ENCODE measurements around the gene FNDC3A. TPM values are rescaled to one million over a fixed set of nuclear protein-coding genes. Genes with fewer than 3 reads are reported as not detected.

FNDC3A gene
- polyA plus RNA-seq, 1 of the 3 experiments (the other 2 are of a cell fraction) = 27.7 TPM

DNA sequence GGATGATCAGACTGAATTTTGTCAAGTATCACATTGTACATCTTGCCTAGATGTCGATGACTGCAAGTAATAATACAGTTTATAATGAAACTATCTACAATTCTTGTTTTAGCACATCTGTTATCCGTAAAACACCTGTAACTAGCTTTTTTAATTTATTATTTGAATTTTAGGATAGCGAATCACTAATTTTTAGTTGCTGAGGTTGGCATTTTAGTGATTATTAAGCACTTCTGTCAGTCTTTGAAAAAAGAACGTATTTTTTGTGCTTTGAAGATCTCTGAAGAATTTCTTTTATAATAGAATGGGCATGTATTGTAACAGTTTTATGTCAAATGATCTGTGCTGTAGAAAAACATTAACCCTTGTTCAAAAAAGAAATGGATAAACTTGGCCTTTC is 232.9 kb downstream of the FNDC3A start:
- H3K79me2 ChIP-seq (ENCODE audit: insufficient read depth) = no peaks in the 10 kb centered on the region
- H3K9me2 ChIP-seq = no peaks in the 10 kb centered on the region
- TF ChIP-seq GABPA (IDR thresholded peaks at IDR 0.05; ENCODE audit: low read depth) = no peak
- H3K27me3 ChIP-seq (ENCODE audit: insufficient read depth) = no peaks in the 10 kb centered on the region
- POLR2A ChIA-PET = no interaction called here
- H3K9ac ChIP-seq = no peak overlapping the region
- no peaks in the 10 kb centered on the region for H4K20me1 ChIP-seq (ENCODE audit: insufficient read depth)
- WGBS (ENCODE audit: low lambda C conversion rate) = 96% methylated on average over 4 of the region's 4 CpGs
- no peak for DNase-seq
- H3K4me3 ChIP-seq (ENCODE audit: low read depth in 2 of 2, low read length in 1 of 2) = no peak overlapping the region
- H3K4me1 ChIP-seq (ENCODE audit: control insufficient read depth in 1 of 2, insufficient read depth in 2 of 2, low read depth in 1 of 2, low read length in 1 of 2) = no peaks in the 10 kb centered on the region
- H3K4me2 ChIP-seq = no peak overlapping the region
- CTCF ChIA-PET = no interaction called here
- H2AFZ ChIP-seq (ENCODE audit: low read depth) = no peak overlapping the region
- H3K36me3 ChIP-seq (replicated peaks in 1 of 2; ENCODE audit: control insufficient read depth in 1 of 2, insufficient read depth in 2 of 2, low read length in 1 of 2) = peaks cover 72 to 76% of the 10 kb centered on the region in 2 experiments
- no peaks in the 10 kb centered on the region for H3K9me3 ChIP-seq
- no peak overlapping the region for H3K27ac ChIP-seq (ENCODE audit: low read depth in 2 of 2, low read length in 1 of 2)
- H3F3A ChIP-seq (replicated peaks; ENCODE audit: insufficient read depth) = peaks cover 9% of the 10 kb centered on the region

DNA sequence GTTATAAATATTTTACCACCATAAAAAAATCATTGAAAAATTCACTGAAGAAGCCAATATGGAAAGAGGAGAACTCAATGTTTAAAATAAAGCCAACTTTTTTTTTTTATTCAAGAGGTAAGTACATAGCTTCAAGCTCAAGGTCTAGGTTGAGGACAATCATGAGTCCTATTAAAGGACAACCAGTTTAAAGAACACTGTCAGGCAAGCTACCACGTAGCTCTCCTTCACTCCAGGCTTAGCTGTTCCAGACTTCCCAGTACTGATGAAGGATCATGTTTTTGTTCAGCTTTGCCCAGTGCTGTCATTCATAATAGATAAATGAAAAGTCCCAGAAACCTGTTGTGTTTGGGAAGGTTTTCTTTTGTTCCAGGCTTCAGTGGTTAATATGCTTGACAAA is 234.4 kb downstream of the FNDC3A start:
- TF ChIP-seq, protein P1, sequence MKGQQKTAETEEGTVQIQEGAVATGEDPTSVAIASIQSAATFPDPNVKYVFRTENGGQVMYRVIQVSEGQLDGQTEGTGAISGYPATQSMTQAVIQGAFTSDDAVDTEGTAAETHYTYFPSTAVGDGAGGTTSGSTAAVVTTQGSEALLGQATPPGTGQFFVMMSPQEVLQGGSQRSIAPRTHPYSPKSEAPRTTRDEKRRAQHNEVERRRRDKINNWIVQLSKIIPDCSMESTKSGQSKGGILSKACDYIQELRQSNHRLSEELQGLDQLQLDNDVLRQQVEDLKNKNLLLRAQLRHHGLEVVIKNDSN (IDR thresholded peaks at IDR 0.05; ENCODE audit: borderline replicate concordance, low read depth) = no peak
- no peak for TF ChIP-seq RCOR1 (IDR thresholded peaks at IDR 0.05; ENCODE audit: low read length)
- no peak overlapping the region for H3K4me2 ChIP-seq
- ChIA-PET POLR2A (no interaction called here), CTCF (interaction anchor here (0.9 kb wide), 1 partner anchor 71 kb away, joined by 3 read pairs; no protein-coding TSS in a partner anchor)
- no peaks in the 10 kb centered on the region for H3K4me1 ChIP-seq (ENCODE audit: control insufficient read depth in 1 of 2, insufficient read depth in 2 of 2, low read depth in 1 of 2, low read length in 1 of 2)
- H3K9ac ChIP-seq = no peak overlapping the region
- H2AFZ ChIP-seq (ENCODE audit: low read depth) = no peak overlapping the region
- H3K4me3 ChIP-seq (ENCODE audit: low read depth in 2 of 2, low read length in 1 of 2) = no peak overlapping the region
- no peaks in the 10 kb centered on the region for H3K9me2 ChIP-seq
- H3K36me3 ChIP-seq (replicated peaks in 1 of 2; ENCODE audit: control insufficient read depth in 1 of 2, insufficient read depth in 2 of 2, low read length in 1 of 2) = peaks cover 57 to 62% of the 10 kb centered on the region in 2 experiments
- peaks cover 15% of the 10 kb centered on the region for H3F3A ChIP-seq (replicated peaks; ENCODE audit: insufficient read depth)
- no peaks in the 10 kb centered on the region for H3K27me3 ChIP-seq (ENCODE audit: insufficient read depth)
- DNase-seq = no peak
- no peaks in the 10 kb centered on the region for H3K79me2 ChIP-seq (ENCODE audit: insufficient read depth)
- no peak overlapping the region for H3K27ac ChIP-seq (ENCODE audit: low read depth in 2 of 2, low read length in 1 of 2)
- H4K20me1 ChIP-seq (ENCODE audit: insufficient read depth) = no peaks in the 10 kb centered on the region
- WGBS (ENCODE audit: low lambda C conversion rate) = 100% methylated on average over 1 of the region's 1 CpG
- H3K9me3 ChIP-seq = no peaks in the 10 kb centered on the region

GRCh38 chr13:49210669-49211068 is 235.0 kb downstream of the FNDC3A start:
- POLR2A ChIA-PET = no interaction called here
- H3K79me2 ChIP-seq (ENCODE audit: insufficient read depth) = no peaks in the 10 kb centered on the region
- no peaks in the 10 kb centered on the region for H4K20me1 ChIP-seq (ENCODE audit: insufficient read depth)
- H2AFZ ChIP-seq (ENCODE audit: low read depth) = no peak overlapping the region
- H3K36me3 ChIP-seq (replicated peaks in 1 of 2; ENCODE audit: control insufficient read depth in 1 of 2, insufficient read depth in 2 of 2, low read length in 1 of 2) = peaks cover 52 to 57% of the 10 kb centered on the region in 2 experiments
- no peak overlapping the region for H3K9ac ChIP-seq
- no peak for DNase-seq
- H3K4me3 ChIP-seq (ENCODE audit: low read depth in 2 of 2, low read length in 1 of 2) = no peak overlapping the region
- H3K9me3 ChIP-seq = no peaks in the 10 kb centered on the region
- WGBS (ENCODE audit: low lambda C conversion rate) = 99% methylated on average over 5 of the region's 5 CpGs
- H3K27me3 ChIP-seq (ENCODE audit: insufficient read depth) = no peaks in the 10 kb centered on the region
- no peak overlapping the region for H3K4me2 ChIP-seq
- H3K9me2 ChIP-seq = no peaks in the 10 kb centered on the region
- no peak overlapping the region for H3K27ac ChIP-seq (ENCODE audit: low read depth in 2 of 2, low read length in 1 of 2)
- no peak for TF ChIP-seq CHD2 (IDR thresholded peaks at IDR 0.05; ENCODE audit: low read length, partially characterized antibody)
- peaks cover 15% of the 10 kb centered on the region for H3F3A ChIP-seq (replicated peaks; ENCODE audit: insufficient read depth)
- CTCF ChIA-PET = interaction anchor here (0.9 to 1.2 kb wide), 2 partner anchors 12 to 70 kb away, joined by 3 read pairs; no protein-coding TSS in a partner anchor
- H3K4me1 ChIP-seq (ENCODE audit: control insufficient read depth in 1 of 2, insufficient read depth in 2 of 2, low read depth in 1 of 2, low read length in 1 of 2) = no peaks in the 10 kb centered on the region

GRCh38 chr13:49213539-49213938 is 237.8 kb downstream of the FNDC3A start:
- peaks cover 23 to 28% of the 10 kb centered on the region in 2 experiments for H3K36me3 ChIP-seq (replicated peaks in 1 of 2; ENCODE audit: control insufficient read depth in 1 of 2, insufficient read depth in 2 of 2, low read length in 1 of 2)
- H4K20me1 ChIP-seq (ENCODE audit: insufficient read depth) = no peaks in the 10 kb centered on the region
- no peak overlapping the region for H3K9ac ChIP-seq
- 0 out of 2 replicates have a peak, but pooled peaks cover under 1% of the 10 kb centered on the region for H3K27me3 ChIP-seq (ENCODE audit: insufficient read depth)
- H3F3A ChIP-seq (replicated peaks; ENCODE audit: insufficient read depth) = peaks cover 11% of the 10 kb centered on the region
- H3K9me2 ChIP-seq = no peaks in the 10 kb centered on the region
- H3K27ac ChIP-seq (ENCODE audit: low read depth in 2 of 2, low read length in 1 of 2) = no peak overlapping the region
- no peak overlapping the region for H3K4me2 ChIP-seq
- no peak overlapping the region for H3K4me3 ChIP-seq (ENCODE audit: low read depth in 2 of 2, low read length in 1 of 2)
- no peaks in the 10 kb centered on the region for H3K79me2 ChIP-seq (ENCODE audit: insufficient read depth)
- no peaks in the 10 kb centered on the region for H3K9me3 ChIP-seq
- no peak overlapping the region for H2AFZ ChIP-seq (ENCODE audit: low read depth)
- no peak for DNase-seq
- ChIA-PET CTCF (no interaction called here), POLR2A (no interaction called here)
- 94% methylated on average over 1 of the region's 1 CpG for WGBS (ENCODE audit: low lambda C conversion rate)
- H3K4me1 ChIP-seq (ENCODE audit: control insufficient read depth in 1 of 2, insufficient read depth in 2 of 2, low read depth in 1 of 2, low read length in 1 of 2) = no peaks in the 10 kb centered on the region
- no peak for TF ChIP-seq MEF2A (IDR thresholded peaks at IDR 0.05; ENCODE audit: borderline replicate concordance, low read depth)
- no peak for TF ChIP-seq ZBTB33 (IDR thresholded peaks at IDR 0.05; ENCODE audit: borderline replicate concordance, low read depth)
- TF ChIP-seq GABPA (IDR thresholded peaks at IDR 0.05; ENCODE audit: low read depth) = no peak
- TF ChIP-seq SMC3 (IDR thresholded peaks at IDR 0.05; ENCODE audit: low read depth, low read length) = no peak
- TF ChIP-seq IRF3 (IDR thresholded peaks at IDR 0.05; ENCODE audit: low read depth, low read length) = no peak
- TF ChIP-seq, protein P2, sequence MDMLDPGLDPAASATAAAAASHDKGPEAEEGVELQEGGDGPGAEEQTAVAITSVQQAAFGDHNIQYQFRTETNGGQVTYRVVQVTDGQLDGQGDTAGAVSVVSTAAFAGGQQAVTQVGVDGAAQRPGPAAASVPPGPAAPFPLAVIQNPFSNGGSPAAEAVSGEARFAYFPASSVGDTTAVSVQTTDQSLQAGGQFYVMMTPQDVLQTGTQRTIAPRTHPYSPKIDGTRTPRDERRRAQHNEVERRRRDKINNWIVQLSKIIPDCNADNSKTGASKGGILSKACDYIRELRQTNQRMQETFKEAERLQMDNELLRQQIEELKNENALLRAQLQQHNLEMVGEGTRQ (IDR thresholded peaks at IDR 0.05; ENCODE audit: borderline replicate concordance, low read depth, low read length) = no peak
- no peak for TF ChIP-seq TCF12 (IDR thresholded peaks at IDR 0.05)

All from SK-N-SH (cell line).